ENCODE data around the gene RIBC2.
"Not testable (repeated sequence)": the region's sequence is repeated elsewhere in the genome, so short reads cannot be mapped to it uniquely, and the experiment has no call there.

Gene RIBC2

GRCh38 chr22:45429424-45429823 is 15.9 kb downstream of the RIBC2 start:
- no peak for DNase-seq (ENCODE audit: low spot score in 2 of 2)
- in situ Hi-C loops (cut with MboI; ENCODE audit: low sequenced_read_pairs): no loop called here
- H3K4me3 ChIP-seq: no peak overlapping the region
- H3K4me1 ChIP-seq: no peaks in the 10 kb centered on the region
- no peaks in the 10 kb centered on the region for H3K36me3 ChIP-seq (replicated peaks)
- H3K9me3 ChIP-seq: no peaks in the 10 kb centered on the region
- H3K27me3 ChIP-seq (ENCODE audit: low read depth): no peaks in the 10 kb centered on the region

- no peak for DNase-seq (ENCODE audit: low spot score in 2 of 2)
- H3K4me3 ChIP-seq: no peak overlapping the region
- in situ Hi-C loops (cut with MboI; ENCODE audit: low sequenced_read_pairs): no loop called here
- H3K27me3 ChIP-seq (ENCODE audit: low read depth): no peaks in the 10 kb centered on the region
- H3K4me1 ChIP-seq: no peaks in the 10 kb centered on the region
- no peaks in the 10 kb centered on the region for H3K9me3 ChIP-seq
- no peaks in the 10 kb centered on the region for H3K36me3 ChIP-seq (replicated peaks)
These were observed 16.7 kb downstream of the RIBC2 start for GRCh38 chr22:45429981-45430775.

- DNase-seq (ENCODE audit: low spot score in 2 of 2): no peak
- no peaks in the 10 kb centered on the region for H3K36me3 ChIP-seq (replicated peaks)
- H3K4me3 ChIP-seq: no peak overlapping the region
- H3K27me3 ChIP-seq (ENCODE audit: low read depth): no peaks in the 10 kb centered on the region
- H3K9me3 ChIP-seq: no peaks in the 10 kb centered on the region
- in situ Hi-C loops (cut with MboI; ENCODE audit: low sequenced_read_pairs): no loop called here
- H3K4me1 ChIP-seq: peaks cover 4% of the 10 kb centered on the region; the same call in 1 of the 2 replicates
These were observed 17.4 kb downstream of the RIBC2 start for GRCh38 chr22:45430871-45431270.

- H3K36me3 ChIP-seq (replicated peaks): no peaks in the 10 kb centered on the region
- no peaks in the 10 kb centered on the region for H3K9me3 ChIP-seq
- in situ Hi-C loops (cut with MboI; ENCODE audit: low sequenced_read_pairs): no loop called here
- DNase-seq (ENCODE audit: low spot score in 2 of 2): no peak
- H3K27me3 ChIP-seq (ENCODE audit: low read depth): no peaks in the 10 kb centered on the region
- H3K4me1 ChIP-seq: peaks cover 11% of the 10 kb centered on the region
- H3K4me3 ChIP-seq: no peak overlapping the region
These were observed 21.5 kb downstream of the RIBC2 start for GRCh38 chr22:45434981-45435380.

- Histone ChIP-seq H3K4me3 (no peak overlapping the region), H3K9me3 (no peaks in the 10 kb centered on the region), H3K4me1 (peaks cover 11% of the 10 kb centered on the region), H3K27me3 (ENCODE audit: low read depth) (no peaks in the 10 kb centered on the region), H3K36me3 (replicated peaks) (no peaks in the 10 kb centered on the region)
- in situ Hi-C loops (cut with MboI; ENCODE audit: low sequenced_read_pairs): no loop called here
- DNase-seq (ENCODE audit: low spot score in 2 of 2): peak; percentile 86 to 92
These were observed 22.1 kb downstream of the RIBC2 start for GRCh38 chr22:45435544-45436139.

- DNase-seq (ENCODE audit: low spot score in 2 of 2); H3K27me3 ChIP-seq (ENCODE audit: low read depth); in situ Hi-C loops (cut with MboI; ENCODE audit: low sequenced_read_pairs); H3K36me3 ChIP-seq (replicated peaks); H3K4me3 ChIP-seq; H3K9me3 ChIP-seq: not testable (repeated sequence)
- H3K4me1 ChIP-seq: peaks cover 11% of the 10 kb centered on the region
These were observed 23.5 kb downstream of the RIBC2 start for GRCh38 chr22:45436871-45437517.

GRCh38 chr22:45438336-45438735 is 24.8 kb downstream of the RIBC2 start:
- peak in 1 of 2 experiments; percentile 21 for DNase-seq (ENCODE audit: low spot score in 2 of 2)
- Histone ChIP-seq H3K4me3 (no peak overlapping the region), H3K4me1 (peaks cover 13% of the 10 kb centered on the region), H3K9me3 (no peaks in the 10 kb centered on the region), H3K36me3 (replicated peaks) (no peaks in the 10 kb centered on the region), H3K27me3 (ENCODE audit: low read depth) (no peaks in the 10 kb centered on the region)
- in situ Hi-C loops (cut with MboI; ENCODE audit: low sequenced_read_pairs): no loop called here

- not testable (repeated sequence) for H3K4me3 ChIP-seq
These were observed 27.2 kb downstream of the RIBC2 start for GRCh38 chr22:45440688-45441087.

GRCh38 chr22:45441138-45441537 is 27.6 kb downstream of the RIBC2 start:
- H3K36me3 ChIP-seq (replicated peaks): no peaks in the 10 kb centered on the region
- no peak overlapping the region for H3K4me3 ChIP-seq
- no peaks in the 10 kb centered on the region for H3K9me3 ChIP-seq
- H3K27me3 ChIP-seq (ENCODE audit: low read depth): no peaks in the 10 kb centered on the region
- in situ Hi-C loops (cut with MboI; ENCODE audit: low sequenced_read_pairs): no loop called here
- DNase-seq (ENCODE audit: low spot score in 2 of 2): peak; percentile 67 to 79
- peaks cover 10% of the 10 kb centered on the region for H3K4me1 ChIP-seq

More at GRCh38 chr22:45440688-45441087, 27.2 kb downstream of the RIBC2 start:
- DNase-seq (ENCODE audit: low spot score in 2 of 2); H3K4me1 ChIP-seq; H3K36me3 ChIP-seq (replicated peaks); H3K27me3 ChIP-seq (ENCODE audit: low read depth); H3K9me3 ChIP-seq; in situ Hi-C loops (cut with MboI; ENCODE audit: low sequenced_read_pairs): not testable (repeated sequence)

- Histone ChIP-seq H3K36me3 (replicated peaks) (no peaks in the 10 kb centered on the region), H3K27me3 (ENCODE audit: low read depth) (no peaks in the 10 kb centered on the region), H3K4me1 (peaks cover 10% of the 10 kb centered on the region), H3K9me3 (no peaks in the 10 kb centered on the region), H3K4me3 (no peak overlapping the region)
- in situ Hi-C loops (cut with MboI; ENCODE audit: low sequenced_read_pairs): no loop called here
- DNase-seq (ENCODE audit: low spot score in 2 of 2): no peak
These were observed 28.6 kb downstream of the RIBC2 start for GRCh38 chr22:45442116-45442515.

- in situ Hi-C loops (cut with MboI; ENCODE audit: low sequenced_read_pairs): no loop called here
- DNase-seq (ENCODE audit: low spot score in 2 of 2): no peak
- no peaks in the 10 kb centered on the region for H3K27me3 ChIP-seq (ENCODE audit: low read depth)
These were observed 30.7 kb downstream of the RIBC2 start for GRCh38 chr22:45444168-45444567.

GRCh38 chr22:45445031-45445710 is 31.7 kb downstream of the RIBC2 start:
- no peak for DNase-seq (ENCODE audit: low spot score in 2 of 2)
- Histone ChIP-seq H3K4me3 (no peak overlapping the region), H3K4me1 (peaks cover 3% of the 10 kb centered on the region; the same call in 1 of the 2 replicates), H3K27me3 (ENCODE audit: low read depth) (no peaks in the 10 kb centered on the region), H3K36me3 (replicated peaks) (no peaks in the 10 kb centered on the region), H3K9me3 (no peaks in the 10 kb centered on the region)
- in situ Hi-C loops (cut with MboI; ENCODE audit: low sequenced_read_pairs): no loop called here

More at GRCh38 chr22:45444168-45444567, 30.7 kb downstream of the RIBC2 start:
- Histone ChIP-seq H3K4me3 (no peak overlapping the region), H3K4me1 (peaks cover 3% of the 10 kb centered on the region; the same call in 1 of the 2 replicates), H3K9me3 (no peaks in the 10 kb centered on the region), H3K36me3 (replicated peaks) (no peaks in the 10 kb centered on the region)

- H3K4me1 ChIP-seq: peaks cover 3% of the 10 kb centered on the region; the same call in 1 of the 2 replicates
- no peaks in the 10 kb centered on the region for H3K27me3 ChIP-seq (ENCODE audit: low read depth)
- in situ Hi-C loops (cut with MboI; ENCODE audit: low sequenced_read_pairs): no loop called here
- H3K4me3 ChIP-seq: no peak overlapping the region
- H3K36me3 ChIP-seq (replicated peaks): no peaks in the 10 kb centered on the region
- no peak for DNase-seq (ENCODE audit: low spot score in 2 of 2)
- H3K9me3 ChIP-seq: no peaks in the 10 kb centered on the region
These were observed 32.7 kb downstream of the RIBC2 start for GRCh38 chr22:45446216-45446615.

Measured in HAP-1 (cell line).